D721Med (cell line): ENCODE results near the gene RTEL1.

Experiments used
- DNase-seq: peaks from one replicate; pipeline ENCODE4 v3.0.0; 2011; ENCODE audit warnings: low spot score; ENCODE audit not compliant: insufficient read length
- FAIRE-seq: peaks from 2 replicates; lab custom pipeline; 2011; peaks lifted over from hg19 to GRCh38; lab: Jason Lieb, UNC
- CTCF ChIP-seq: IDR thresholded peaks from 2 replicates; pipeline ENCODE4 v1.5.1; 2012; ENCODE audit warnings: mild to moderate bottlenecking, control low read depth; ENCODE audit not compliant: insufficient read depth; ENCODE audit errors: missing control alignments

The RTEL1 gene

GRCh38 chr20:63682384-63683139 is 24.4 kb downstream of the RTEL1 start:
- no peak for FAIRE-seq
- TF ChIP-seq CTCF, result no peak
- no peak for DNase-seq

GRCh38 chr20:63685269-63686026 is 27.3 kb downstream of the RTEL1 start:
- no peak for FAIRE-seq
- no peak for TF ChIP-seq CTCF
- no peak for DNase-seq

- DNase-seq (no peak), FAIRE-seq (no peak)
- no peak for TF ChIP-seq CTCF
Measured at GRCh38 chr20:63686094-63686491, 28.0 kb downstream of the RTEL1 start.

- FAIRE-seq (no peak), DNase-seq (no peak)
- no peak for TF ChIP-seq CTCF
Measured at GRCh38 chr20:63686492-63687321, 28.6 kb downstream of the RTEL1 start.

- no peak for TF ChIP-seq CTCF
- DNase-seq (no peak), FAIRE-seq (no peak)
Measured at GRCh38 chr20:63687419-63688178, 29.5 kb downstream of the RTEL1 start.

GRCh38 chr20:63688228-63689045 is 30.3 kb downstream of the RTEL1 start:
- TF ChIP-seq CTCF, result no peak
- FAIRE-seq (no peak), DNase-seq (no peak)
